ENCODE data around the gene NUB1. TPM values are rescaled to one million over a fixed set of nuclear protein-coding genes. Genes with fewer than 3 reads are reported as not detected.

Gene NUB1
- total and polyA plus RNA-seq, 7 experiments from 2014 or later: 58.1 to 116 (median 80.1) TPM

GRCh38 chr7:151396328-151396970 is 54.8 kb downstream of the NUB1 start:
- no peaks in the 10 kb centered on the region for H3K27me3 ChIP-seq (ENCODE audit: control insufficient read depth in 2 of 2, insufficient read depth in 2 of 2, low read length in 2 of 2)
- no peaks in the 10 kb centered on the region for H3K4me1 ChIP-seq (ENCODE audit: control insufficient read depth in 2 of 2, insufficient read depth in 2 of 2, low read length in 2 of 2)
- CTCF ChIA-PET: interaction anchor here (0.6 kb wide), 1 partner anchor 55 kb away, joined by 3 read pairs; no protein-coding TSS in a partner anchor
- ATAC-seq: no peak
- intact Hi-C loops (cut with micrococcal nuclease): no loop called here
- H3K36me3 ChIP-seq (ENCODE audit: control insufficient read depth in 2 of 3, insufficient read depth in 3 of 3, low read length in 3 of 3): no peaks in the 10 kb centered on the region
- H3K27me3 Mint-ChIP-seq: no peaks in the 10 kb centered on the region
- peak overlapping the region in 2 of 9 donors; percentile 8 to 50 for H3K27ac Mint-ChIP-seq
- peaks cover 0 to 6% (median 0%) of the 10 kb centered on the region in 11 donors for H3K9me3 Mint-ChIP-seq
- H3K4me3 Mint-ChIP-seq: no peak overlapping the region
- H3K9me3 ChIP-seq (ENCODE audit: control insufficient read depth in 2 of 3, low read length in 3 of 3): peaks cover 0 to 8% (median 0%) of the 10 kb centered on the region in 3 experiments
- no peak overlapping the region for H3K27ac ChIP-seq (ENCODE audit: low read depth, low read length)
- no peaks in the 10 kb centered on the region for H3K36me3 Mint-ChIP-seq
- POLR2A ChIA-PET: interaction anchor here (0.6 to 1.5 kb wide), 2 partner anchors 44 to 1060 kb away, joined by 3 to 5 read pairs; partner anchors contain the start of gene CRYGN
- no peak overlapping the region for H3K4me3 ChIP-seq (ENCODE audit: low read length)
- peaks cover 0 to 11% (median 4%) of the 10 kb centered on the region in 7 donors for H3K4me1 Mint-ChIP-seq
- DNase-seq: no peak

GRCh38 chr7:151397026-151397425 is 55.4 kb downstream of the NUB1 start:
- H3K4me1 Mint-ChIP-seq: peaks cover 0 to 11% (median 4%) of the 10 kb centered on the region in 7 donors
- no peak for DNase-seq
- POLR2A ChIA-PET: interaction anchor here (0.6 kb wide), 1 partner anchor 1061 kb away, joined by 3 read pairs; no protein-coding TSS in a partner anchor

GRCh38 chr7:151398446-151399304 is 57.1 kb downstream of the NUB1 start:
- DNase-seq: no peak
- H3K27me3 ChIP-seq (ENCODE audit: control insufficient read depth in 2 of 2, insufficient read depth in 2 of 2, low read length in 2 of 2): no peaks in the 10 kb centered on the region
- peaks cover 0 to 6% (median 0%) of the 10 kb centered on the region in 11 donors for H3K9me3 Mint-ChIP-seq
- CTCF ChIA-PET: no interaction called here
- H3K4me3 Mint-ChIP-seq: no peak overlapping the region
- H3K27ac Mint-ChIP-seq: peak overlapping the region in 5 of 9 donors; percentile 4 to 80 (median 42)
- no peak overlapping the region for H3K4me3 ChIP-seq (ENCODE audit: low read length)
- ATAC-seq: no peak
- peaks cover 0 to 8% (median 0%) of the 10 kb centered on the region in 3 experiments for H3K9me3 ChIP-seq (ENCODE audit: control insufficient read depth in 2 of 3, low read length in 3 of 3)
- H3K4me1 Mint-ChIP-seq: peaks cover 0 to 11% (median 4%) of the 10 kb centered on the region in 7 donors
- no peaks in the 10 kb centered on the region for H3K27me3 Mint-ChIP-seq
- no peaks in the 10 kb centered on the region for H3K36me3 ChIP-seq (ENCODE audit: control insufficient read depth in 2 of 3, insufficient read depth in 3 of 3, low read length in 3 of 3)
- H3K27ac ChIP-seq (ENCODE audit: low read depth, low read length): no peak overlapping the region
- no peaks in the 10 kb centered on the region for H3K4me1 ChIP-seq (ENCODE audit: control insufficient read depth in 2 of 2, insufficient read depth in 2 of 2, low read length in 2 of 2)
- intact Hi-C loops (cut with micrococcal nuclease): no loop called here
- POLR2A ChIA-PET: no interaction called here
- no peaks in the 10 kb centered on the region for H3K36me3 Mint-ChIP-seq

More at GRCh38 chr7:151397026-151397425, 55.4 kb downstream of the NUB1 start:
- Histone ChIP-seq H3K27me3 (ENCODE audit: control insufficient read depth in 2 of 2, insufficient read depth in 2 of 2, low read length in 2 of 2) (no peaks in the 10 kb centered on the region), H3K36me3 (ENCODE audit: control insufficient read depth in 2 of 3, insufficient read depth in 3 of 3, low read length in 3 of 3) (no peaks in the 10 kb centered on the region), H3K27ac (ENCODE audit: low read depth, low read length) (peak overlapping the region; percentile 43), H3K4me1 (ENCODE audit: control insufficient read depth in 2 of 2, insufficient read depth in 2 of 2, low read length in 2 of 2) (no peaks in the 10 kb centered on the region), H3K9me3 (ENCODE audit: control insufficient read depth in 2 of 3, low read length in 3 of 3) (peaks cover 0 to 8% (median 0%) of the 10 kb centered on the region in 3 experiments), H3K4me3 (ENCODE audit: low read length) (no peak overlapping the region)
- CTCF ChIA-PET: interaction anchor here (0.6 kb wide), 1 partner anchor 55 kb away, joined by 3 read pairs; no protein-coding TSS in a partner anchor
- Mint-ChIP-seq H3K27ac (peak overlapping the region in 7 of 9 donors; percentile 8 to 62 (median 28)), H3K9me3 (peaks cover 0 to 6% (median 0%) of the 10 kb centered on the region in 11 donors), H3K4me3 (no peak overlapping the region), H3K27me3 (no peaks in the 10 kb centered on the region), H3K36me3 (no peaks in the 10 kb centered on the region)
- ATAC-seq: no peak
- intact Hi-C loops (cut with micrococcal nuclease): no loop called here

GRCh38 chr7:151399305-151399601 is 57.6 kb downstream of the NUB1 start:
- CTCF ChIA-PET: no interaction called here
- H3K4me3 ChIP-seq (ENCODE audit: low read length): no peak overlapping the region
- H3K4me1 Mint-ChIP-seq: peaks cover 0 to 11% (median 4%) of the 10 kb centered on the region in 7 donors
- no peaks in the 10 kb centered on the region for H3K36me3 Mint-ChIP-seq
- H3K4me3 Mint-ChIP-seq: peak overlapping the region in 1 of 10 donors; percentile 25
- H3K27me3 Mint-ChIP-seq: no peaks in the 10 kb centered on the region
- peaks cover 0 to 8% (median 0%) of the 10 kb centered on the region in 3 experiments for H3K9me3 ChIP-seq (ENCODE audit: control insufficient read depth in 2 of 3, low read length in 3 of 3)
- intact Hi-C loops (cut with micrococcal nuclease): no loop called here
- no peak overlapping the region for H3K27ac ChIP-seq (ENCODE audit: low read depth, low read length)
- H3K27me3 ChIP-seq (ENCODE audit: control insufficient read depth in 2 of 2, insufficient read depth in 2 of 2, low read length in 2 of 2): no peaks in the 10 kb centered on the region
- no peaks in the 10 kb centered on the region for H3K36me3 ChIP-seq (ENCODE audit: control insufficient read depth in 2 of 3, insufficient read depth in 3 of 3, low read length in 3 of 3)
- peak overlapping the region in 1 of 9 donors; percentile 4 for H3K27ac Mint-ChIP-seq
- POLR2A ChIA-PET: no interaction called here
- H3K4me1 ChIP-seq (ENCODE audit: control insufficient read depth in 2 of 2, insufficient read depth in 2 of 2, low read length in 2 of 2): no peaks in the 10 kb centered on the region
- peaks cover 0 to 6% (median 0%) of the 10 kb centered on the region in 11 donors for H3K9me3 Mint-ChIP-seq
- no peak for ATAC-seq
- no peak for DNase-seq

- no peak for DNase-seq
- CTCF ChIA-PET: no interaction called here
- intact Hi-C loops (cut with micrococcal nuclease): no loop called here
- no peaks in the 10 kb centered on the region for H3K27me3 Mint-ChIP-seq
- Histone ChIP-seq H3K36me3 (ENCODE audit: control insufficient read depth in 2 of 3, insufficient read depth in 3 of 3, low read length in 3 of 3) (no peaks in the 10 kb centered on the region), H3K9me3 (ENCODE audit: control insufficient read depth in 2 of 3, low read length in 3 of 3) (peaks cover 0 to 8% (median 0%) of the 10 kb centered on the region in 3 experiments), H3K4me3 (ENCODE audit: low read length) (no peak overlapping the region), H3K27ac (ENCODE audit: low read depth, low read length) (no peak overlapping the region), H3K27me3 (ENCODE audit: control insufficient read depth in 2 of 2, insufficient read depth in 2 of 2, low read length in 2 of 2) (no peaks in the 10 kb centered on the region), H3K4me1 (ENCODE audit: control insufficient read depth in 2 of 2, insufficient read depth in 2 of 2, low read length in 2 of 2) (no peaks in the 10 kb centered on the region)
- POLR2A ChIA-PET: no interaction called here
- H3K27ac Mint-ChIP-seq: no peak overlapping the region
- H3K36me3 Mint-ChIP-seq: no peaks in the 10 kb centered on the region
- H3K9me3 Mint-ChIP-seq: peaks cover 0 to 6% (median 0%) of the 10 kb centered on the region in 11 donors
- H3K4me1 Mint-ChIP-seq: peaks cover 0 to 11% (median 4%) of the 10 kb centered on the region in 7 donors
- no peak overlapping the region for H3K4me3 Mint-ChIP-seq
- ATAC-seq: no peak
Measured at GRCh38 chr7:151399906-151400305, 58.3 kb downstream of the NUB1 start.

GRCh38 chr7:151400626-151401315 is 59.2 kb downstream of the NUB1 start:
- Histone ChIP-seq H3K9me3 (ENCODE audit: control insufficient read depth in 2 of 3, low read length in 3 of 3) (peaks cover 0 to 8% (median 0%) of the 10 kb centered on the region in 3 experiments), H3K4me3 (ENCODE audit: low read length) (no peak overlapping the region), H3K27ac (ENCODE audit: low read depth, low read length) (no peak overlapping the region), H3K27me3 (ENCODE audit: control insufficient read depth in 2 of 2, insufficient read depth in 2 of 2, low read length in 2 of 2) (no peaks in the 10 kb centered on the region), H3K4me1 (ENCODE audit: control insufficient read depth in 2 of 2, insufficient read depth in 2 of 2, low read length in 2 of 2) (no peaks in the 10 kb centered on the region), H3K36me3 (ENCODE audit: control insufficient read depth in 2 of 3, insufficient read depth in 3 of 3, low read length in 3 of 3) (no peaks in the 10 kb centered on the region)
- Mint-ChIP-seq H3K4me1 (peaks cover 0 to 11% (median 4%) of the 10 kb centered on the region in 7 donors), H3K27ac (peak overlapping the region in 1 of 9 donors; percentile 55), H3K27me3 (peaks cover 0 to 2% (median 0%) of the 10 kb centered on the region in 5 donors), H3K36me3 (no peaks in the 10 kb centered on the region), H3K9me3 (peaks cover 0 to 6% (median 0%) of the 10 kb centered on the region in 11 donors), H3K4me3 (no peak overlapping the region)
- ChIA-PET CTCF (interaction anchor here (0.6 to 1.1 kb wide), 2 partner anchors 32 to 360 kb away, joined by 3 read pairs; no protein-coding TSS in a partner anchor), POLR2A (no interaction called here)
- DNase-seq (no peak), ATAC-seq (peak; percentile 41)
- intact Hi-C loops (cut with micrococcal nuclease): no loop called here
